GM10266 (cell line): ENCODE results near the gene CBLC.
"Not testable (repeated sequence)": the region's sequence is repeated elsewhere in the genome, so short reads cannot be mapped to it uniquely, and the experiment has no call there.

Source experiments
- DNase-seq: peaks from one replicate; pipeline ENCODE4 v3.0.0; 2012; ENCODE audit errors: extremely low spot score
- TF ChIP-seq, protein P1 (sequence below): IDR thresholded peaks from 2 replicates; pipeline ENCODE4 v1.5.1; 2012; ENCODE audit warnings: mild to moderate bottlenecking, low read depth; ENCODE audit not compliant: control insufficient read depth, insufficient read depth; ENCODE audit errors: missing control alignments

The CBLC gene

GRCh38 chr19:44776402-44777096, 1.1 kb upstream of the CBLC start:
- TF ChIP-seq, protein P1, sequence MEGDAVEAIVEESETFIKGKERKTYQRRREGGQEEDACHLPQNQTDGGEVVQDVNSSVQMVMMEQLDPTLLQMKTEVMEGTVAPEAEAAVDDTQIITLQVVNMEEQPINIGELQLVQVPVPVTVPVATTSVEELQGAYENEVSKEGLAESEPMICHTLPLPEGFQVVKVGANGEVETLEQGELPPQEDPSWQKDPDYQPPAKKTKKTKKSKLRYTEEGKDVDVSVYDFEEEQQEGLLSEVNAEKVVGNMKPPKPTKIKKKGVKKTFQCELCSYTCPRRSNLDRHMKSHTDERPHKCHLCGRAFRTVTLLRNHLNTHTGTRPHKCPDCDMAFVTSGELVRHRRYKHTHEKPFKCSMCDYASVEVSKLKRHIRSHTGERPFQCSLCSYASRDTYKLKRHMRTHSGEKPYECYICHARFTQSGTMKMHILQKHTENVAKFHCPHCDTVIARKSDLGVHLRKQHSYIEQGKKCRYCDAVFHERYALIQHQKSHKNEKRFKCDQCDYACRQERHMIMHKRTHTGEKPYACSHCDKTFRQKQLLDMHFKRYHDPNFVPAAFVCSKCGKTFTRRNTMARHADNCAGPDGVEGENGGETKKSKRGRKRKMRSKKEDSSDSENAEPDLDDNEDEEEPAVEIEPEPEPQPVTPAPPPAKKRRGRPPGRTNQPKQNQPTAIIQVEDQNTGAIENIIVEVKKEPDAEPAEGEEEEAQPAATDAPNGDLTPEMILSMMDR, result no peak
- DNase-seq, result no peak

DNA sequence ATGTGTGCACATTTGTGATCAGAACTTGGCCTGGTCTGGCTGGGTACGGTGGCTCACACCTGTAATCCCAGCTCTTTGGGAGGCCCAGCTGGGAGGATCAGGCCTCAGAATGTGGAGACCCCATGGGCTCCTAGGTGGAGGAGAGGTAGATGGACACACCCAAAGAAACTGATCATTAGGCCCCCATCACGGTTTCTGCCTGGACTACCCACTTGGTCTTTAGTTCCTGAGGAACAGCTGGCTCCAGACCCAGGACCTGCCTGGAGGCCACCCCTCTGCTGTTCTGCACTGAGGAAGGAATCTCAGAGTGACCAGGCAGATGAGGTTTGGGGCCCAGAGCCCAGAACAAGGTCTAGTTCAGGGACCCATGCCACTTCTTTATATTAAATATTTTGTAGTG, 1.5 kb downstream of the CBLC start:
- TF ChIP-seq, protein P1, result no peak

GRCh38 chr19:44781694-44782093, 4.0 kb downstream of the CBLC start:
- DNase-seq, result not testable (repeated sequence)

More for the DNA sequence above, 1.5 kb downstream of the CBLC start:
- no peak for DNase-seq

DNA sequence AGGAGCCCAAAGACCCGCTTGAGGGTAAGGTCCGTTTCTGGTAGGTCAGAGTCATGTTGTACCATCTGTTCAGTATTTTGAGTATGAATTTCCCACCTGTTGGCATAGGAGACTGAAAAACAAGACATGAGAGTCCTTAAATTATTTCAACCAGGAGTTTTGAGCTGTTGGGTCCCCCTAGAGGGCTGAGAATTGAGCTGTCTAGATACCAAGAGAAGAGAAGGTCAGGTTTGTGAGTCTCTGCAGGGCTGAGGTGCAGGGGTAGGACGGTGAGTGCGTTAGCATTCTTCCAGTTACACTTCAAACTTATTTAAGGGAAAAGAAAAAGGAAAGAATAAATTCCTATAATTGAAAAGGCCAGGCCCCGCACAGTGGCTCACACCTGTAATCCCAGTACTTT, 5.0 kb downstream of the CBLC start:
- TF ChIP-seq, protein P1, result no peak
- DNase-seq, result no peak

DNA sequence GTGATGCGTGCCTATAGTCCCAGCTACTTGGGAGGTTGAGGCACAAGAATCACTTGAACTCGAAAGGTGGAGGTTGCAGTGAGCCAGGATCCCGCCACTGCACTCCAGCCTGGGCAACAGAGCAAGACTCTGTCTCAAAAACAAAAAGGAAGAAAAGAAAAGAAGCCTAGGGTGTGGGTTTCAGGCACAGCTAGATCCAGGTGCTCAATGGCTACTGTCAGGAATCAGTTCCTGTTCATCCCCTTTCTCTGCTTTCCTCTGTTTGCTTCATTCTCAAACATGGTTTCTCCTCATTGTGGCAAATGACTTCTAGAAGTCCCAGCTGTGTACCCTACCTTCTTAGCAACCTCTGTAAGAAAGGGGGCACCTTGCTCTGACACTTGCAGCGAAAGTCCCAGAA, 5.9 kb downstream of the CBLC start:
- no peak for DNase-seq
- TF ChIP-seq, protein P1, result no peak

DNA sequence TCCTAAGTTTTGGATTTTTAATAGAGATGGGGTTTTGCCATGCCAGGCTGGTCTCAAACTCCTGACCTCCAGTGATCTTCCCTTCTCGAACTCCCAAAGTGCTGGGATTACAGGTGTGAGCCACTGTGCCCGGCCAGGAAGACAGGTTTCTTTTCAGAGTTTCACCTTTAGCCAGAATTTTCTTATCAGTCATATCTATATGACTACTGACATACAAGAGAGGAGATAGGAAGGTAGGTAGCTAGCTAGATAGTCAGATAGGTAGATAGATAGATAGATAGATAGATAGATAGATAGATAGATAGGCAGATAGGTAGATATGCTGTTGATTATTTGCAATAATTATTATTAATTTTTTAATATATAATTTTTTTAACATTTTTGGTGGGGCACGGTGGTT, 7.6 kb downstream of the CBLC start:
- TF ChIP-seq, protein P1, result no peak
- no peak for DNase-seq

DNA sequence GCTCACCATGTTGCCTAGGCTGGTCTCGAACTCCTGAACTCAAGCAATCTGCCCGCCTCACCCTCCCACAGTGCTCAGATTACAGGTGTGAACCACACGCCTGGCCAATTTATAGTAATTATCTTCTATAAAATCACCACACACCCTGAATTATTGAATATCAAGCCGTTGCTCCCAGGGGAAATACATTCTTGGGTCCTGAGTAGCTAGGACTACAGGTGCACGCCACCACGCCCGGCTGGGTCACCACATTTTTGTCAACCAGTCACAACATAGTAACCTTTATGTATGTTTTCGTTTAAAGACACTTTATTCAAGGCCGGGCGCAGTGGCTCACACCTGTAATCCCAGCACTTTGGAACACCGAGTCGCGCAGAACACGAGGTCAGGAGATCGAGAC, 8.3 kb downstream of the CBLC start:
- TF ChIP-seq, protein P1, result no peak
- DNase-seq, result no peak

- TF ChIP-seq, protein P1, result no peak
- DNase-seq, result no peak
Measured at GRCh38 chr19:44788971-44789370, 11.3 kb downstream of the CBLC start.
